Neural progenitor cell (in vitro differentiated cells): ENCODE data around the gene MOCOS. TPM values are rescaled to one million over a fixed set of nuclear protein-coding genes. Genes with fewer than 3 reads are reported as not detected.
"Not testable (repeated sequence)": the region's sequence is repeated elsewhere in the genome, so short reads cannot be mapped to it uniquely, and the experiment has no call there.

ENCODE experiments used
- DNase-seq: peaks from one replicate; pipeline ENCODE4 v3.0.0-alpha.2; 2016; ENCODE audit warnings: low spot score
- H2AFZ ChIP-seq: fragments of 200-600 bp; sonication (generic); replicated peaks from 2 replicates; pipeline ENCODE4 v1.6.1; 2016; ENCODE audit warnings: antibody characterized with exemption
- H3F3A ChIP-seq: fragments of 200-600 bp; sonication (generic); 2 replicates; pipeline ENCODE4 v1.6.1; 2016; ENCODE audit warnings: antibody characterized with exemption, low read depth
- H3K27ac ChIP-seq: fragments of 200-600 bp; sonication (generic); 2 replicates; pipeline ENCODE4 v1.5.1; 2016; ENCODE audit warnings: mild to moderate bottlenecking
- H3K27me3 ChIP-seq: fragments of 200-600 bp; sonication (generic); 2 replicates; pipeline ENCODE4 v1.6.1; 2016; ENCODE audit warnings: mild to moderate bottlenecking, moderate library complexity
- H3K36me3 ChIP-seq: fragments of 200-600 bp; sonication (generic); 2 replicates; pipeline ENCODE4 v1.5.1; 2016
- H3K4me1 ChIP-seq: fragments of 200-600 bp; sonication (generic); 2 replicates; pipeline ENCODE4 v1.6.1; 2016; ENCODE audit warnings: mixed run types
- H3K4me2 ChIP-seq: fragments of 200-600 bp; sonication (generic); 2 replicates; pipeline ENCODE4 v1.6.1; 2016
- H3K4me3 ChIP-seq: fragments of 200-600 bp; sonication (generic); 2 replicates; pipeline ENCODE4 v1.5.1; 2016
- H3K79me2 ChIP-seq: fragments of 200-600 bp; sonication (generic); 2 replicates; pipeline ENCODE4 v1.6.1; 2016; ENCODE audit warnings: low read depth
- H3K9ac ChIP-seq: fragments of 200-600 bp; sonication (generic); 2 replicates; pipeline ENCODE4 v1.6.1; 2016
- H3K9me3 ChIP-seq: fragments of 200-600 bp; sonication (generic); 2 replicates; pipeline ENCODE4 v1.5.1; 2016; ENCODE audit warnings: low read depth
- H4K20me1 ChIP-seq: fragments of 200-600 bp; sonication (generic); 2 replicates; pipeline ENCODE4 v1.6.1; 2016; ENCODE audit warnings: low read depth
- H3K27ac Mint-ChIP-seq: 3 replicates; pipeline ENCODE4 v1.8.0; 2021; ENCODE audit warnings: mixed read lengths
- H3K27me3 Mint-ChIP-seq: 2 replicates; pipeline ENCODE4 v1.8.0; 2022; ENCODE audit warnings: low read depth, mild to moderate bottlenecking, inconsistent platforms, moderate library complexity, mixed read lengths; ENCODE audit not compliant: insufficient read depth
- H3K36me3 Mint-ChIP-seq: 3 replicates; pipeline ENCODE4 v1.8.0; 2021; ENCODE audit warnings: mixed read lengths
- H3K4me1 Mint-ChIP-seq: 3 replicates; pipeline ENCODE4 v1.8.0; 2021; ENCODE audit warnings: mixed read lengths
- H3K4me3 Mint-ChIP-seq: 3 replicates; pipeline ENCODE4 v1.8.0; 2021; ENCODE audit warnings: mild to moderate bottlenecking, moderate library complexity, mixed read lengths
- H3K9me3 Mint-ChIP-seq: 3 replicates; pipeline ENCODE4 v1.8.0; 2020; ENCODE audit warnings: mixed read lengths
- CTCF ChIP-seq: fragments of 200-600 bp; sonication (generic); IDR thresholded peaks from 2 replicates; pipeline ENCODE4 v1.5.1; 2017; ENCODE audit warnings: antibody characterized with exemption, mild to moderate bottlenecking
- EZH2 ChIP-seq: fragments of 200-600 bp; sonication (generic); IDR thresholded peaks from 2 replicates; pipeline ENCODE4 v1.6.1; 2017; ENCODE audit warnings: antibody characterized with exemption, mild to moderate bottlenecking, moderate library complexity
- EZH2phosphoT487 ChIP-seq: fragments of 200-600 bp; sonication (generic); IDR thresholded peaks from 2 replicates; pipeline ENCODE4 v1.6.1; 2017; ENCODE audit warnings: antibody characterized with exemption
- total RNA-seq: library from RNA; depleted of rRNA; stranded (reverse); fragments of >200 nt; gene quantifications from 2 replicates; pipeline ENCODE4 v1.2.3, GENCODE V29; 2015; ENCODE audit warnings: low replicate concordance

MOCOS gene
- total RNA-seq, 1 donor from 2014 or later = 0.36 TPM

- no peaks in the 10 kb centered on the region for H3K4me1 ChIP-seq
- TF ChIP-seq EZH2phosphoT487 (no peak), CTCF (no peak), EZH2 (no peak)
- no peaks in the 10 kb centered on the region for H3K79me2 ChIP-seq
- Mint-ChIP-seq H3K36me3 (peaks cover 33% of the 10 kb centered on the region), H3K4me3 (no peak overlapping the region), H3K9me3 (no peaks in the 10 kb centered on the region), H3K4me1 (no peaks in the 10 kb centered on the region), H3K27ac (no peak overlapping the region), H3K27me3 (no peaks in the 10 kb centered on the region)
- H3K27me3 ChIP-seq = no peaks in the 10 kb centered on the region
- no peak overlapping the region for H3K27ac ChIP-seq
- DNase-seq = no peak
- H3K4me2 ChIP-seq = no peak overlapping the region
- H3F3A ChIP-seq = no peaks in the 10 kb centered on the region
- no peaks in the 10 kb centered on the region for H3K9me3 ChIP-seq
- no peak overlapping the region for H3K9ac ChIP-seq
- H2AFZ ChIP-seq = no peak overlapping the region
- H3K4me3 ChIP-seq = no peak overlapping the region
- no peaks in the 10 kb centered on the region for H4K20me1 ChIP-seq
- peaks cover 3% of the 10 kb centered on the region for H3K36me3 ChIP-seq
These were observed 26.3 kb upstream of the MOCOS start for GRCh38 chr18:36160959-36161371.

GRCh38 chr18:36162981-36163380, 24.3 kb upstream of the MOCOS start:
- Mint-ChIP-seq H3K36me3 (peaks cover 40% of the 10 kb centered on the region), H3K4me1 (no peaks in the 10 kb centered on the region), H3K4me3 (no peak overlapping the region), H3K9me3 (no peaks in the 10 kb centered on the region), H3K27ac (no peak overlapping the region), H3K27me3 (no peaks in the 10 kb centered on the region)
- Histone ChIP-seq H3K4me3 (no peak overlapping the region), H3F3A (no peaks in the 10 kb centered on the region), H3K36me3 (peaks cover 11% of the 10 kb centered on the region), H3K79me2 (no peaks in the 10 kb centered on the region), H2AFZ (no peak overlapping the region), H3K4me1 (no peaks in the 10 kb centered on the region), H4K20me1 (no peaks in the 10 kb centered on the region), H3K4me2 (no peak overlapping the region), H3K9me3 (no peaks in the 10 kb centered on the region), H3K27ac (no peak overlapping the region), H3K27me3 (no peaks in the 10 kb centered on the region), H3K9ac (no peak overlapping the region)
- TF ChIP-seq EZH2phosphoT487 (no peak), EZH2 (no peak), CTCF (no peak)
- DNase-seq = no peak

GRCh38 chr18:36167692-36168218, 19.5 kb upstream of the MOCOS start:
- no peaks in the 10 kb centered on the region for H3K9me3 Mint-ChIP-seq
- DNase-seq = no peak
- H3K27ac Mint-ChIP-seq = no peak overlapping the region
- H3K27me3 Mint-ChIP-seq = peaks cover 2% of the 10 kb centered on the region
- H3K36me3 ChIP-seq = peaks cover 11% of the 10 kb centered on the region
- peaks cover 37% of the 10 kb centered on the region for H3K36me3 Mint-ChIP-seq
- no peak overlapping the region for H3K27ac ChIP-seq
- H3K9me3 ChIP-seq = no peaks in the 10 kb centered on the region
- H3K4me3 Mint-ChIP-seq = no peak overlapping the region
- H3K4me3 ChIP-seq = no peak overlapping the region
- TF ChIP-seq EZH2phosphoT487 = no peak
- no peak for TF ChIP-seq CTCF
- no peak for TF ChIP-seq EZH2
- H3K4me1 ChIP-seq = no peaks in the 10 kb centered on the region
- H3K79me2 ChIP-seq = no peaks in the 10 kb centered on the region
- no peak overlapping the region for H3K4me2 ChIP-seq
- H4K20me1 ChIP-seq = peaks cover 4% of the 10 kb centered on the region
- no peaks in the 10 kb centered on the region for H3F3A ChIP-seq
- H3K27me3 ChIP-seq = no peaks in the 10 kb centered on the region
- H3K4me1 Mint-ChIP-seq = no peaks in the 10 kb centered on the region
- H2AFZ ChIP-seq = no peak overlapping the region
- no peak overlapping the region for H3K9ac ChIP-seq

GRCh38 chr18:36168296-36168695, 19.0 kb upstream of the MOCOS start:
- not testable (repeated sequence) for H3K9me3 ChIP-seq, H3K4me3 ChIP-seq, H3K27me3 ChIP-seq, H2AFZ ChIP-seq, H3K9ac ChIP-seq, H3K27me3 Mint-ChIP-seq, H3K36me3 ChIP-seq, H3K79me2 ChIP-seq, DNase-seq, H3K4me1 Mint-ChIP-seq, H3K4me1 ChIP-seq, H3K9me3 Mint-ChIP-seq, H3F3A ChIP-seq, H3K27ac ChIP-seq, H3K4me3 Mint-ChIP-seq, H4K20me1 ChIP-seq, H3K4me2 ChIP-seq, H3K27ac Mint-ChIP-seq
- peaks cover 36% of the 10 kb centered on the region for H3K36me3 Mint-ChIP-seq
